Activated naive CD8-positive, alpha-beta T cell (primary cell): Measurements from ENCODE around the gene NAT9.

ENCODE experiments used
- H3K27ac Mint-ChIP-seq: one replicate; pipeline ENCODE4 v1.8.0; 2021; ENCODE audit warnings: mixed read lengths
- H3K27me3 Mint-ChIP-seq: one replicate; pipeline ENCODE4 v1.8.0; 2021; ENCODE audit warnings: mixed read lengths
- H3K36me3 Mint-ChIP-seq: one replicate; pipeline ENCODE4 v1.8.0; 2021; ENCODE audit warnings: mixed read lengths
- H3K4me1 Mint-ChIP-seq: one replicate; pipeline ENCODE4 v1.8.0; 2021; ENCODE audit warnings: low read depth, mixed read lengths
- H3K4me3 Mint-ChIP-seq: one replicate; pipeline ENCODE4 v1.8.0; 2021; ENCODE audit warnings: mild to moderate bottlenecking, mixed read lengths
- H3K9me3 Mint-ChIP-seq: one replicate; pipeline ENCODE4 v1.8.0; 2021; ENCODE audit warnings: low read depth, mixed read lengths

The NAT9 gene

DNA sequence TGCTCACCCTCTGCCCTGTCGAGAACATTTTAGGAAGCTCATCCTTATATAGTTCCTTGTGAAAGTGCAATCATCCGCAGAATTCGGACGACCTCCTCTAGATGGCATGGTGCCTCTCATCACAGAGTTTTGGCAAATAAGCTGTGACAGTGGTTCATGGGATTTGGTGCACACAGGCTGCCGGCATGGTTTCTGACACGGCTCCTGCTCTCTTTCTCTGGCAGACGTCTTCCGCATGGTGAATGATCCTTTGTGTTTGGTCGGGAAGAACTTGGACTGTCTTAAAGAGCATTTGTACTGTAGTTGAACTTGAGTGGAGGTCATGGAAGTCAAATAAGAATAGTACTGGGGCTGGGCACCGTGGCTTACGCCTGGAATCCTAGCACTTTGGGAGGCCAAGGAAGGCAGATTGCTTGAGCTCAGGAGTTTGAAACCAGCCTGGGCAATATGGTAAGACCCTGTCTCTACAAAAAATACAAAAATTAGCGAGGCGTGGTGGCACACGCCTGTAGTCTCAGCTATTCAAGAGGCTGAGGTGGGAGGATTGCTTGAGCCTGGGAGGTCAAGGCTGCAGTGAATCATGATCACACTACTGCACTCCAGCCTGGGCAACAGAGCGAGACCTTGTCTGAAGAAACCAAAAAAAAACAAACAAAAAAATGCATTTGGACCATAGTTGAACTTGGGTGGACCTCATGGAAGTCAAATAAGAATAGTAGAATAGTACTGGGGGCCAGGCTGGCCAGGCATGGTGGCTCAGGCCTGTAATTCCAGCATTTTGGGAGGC, 34.7 kb upstream of the NAT9 start:
- H3K27ac Mint-ChIP-seq: no peak overlapping the region
- no peaks in the 10 kb centered on the region for H3K9me3 Mint-ChIP-seq

DNA sequence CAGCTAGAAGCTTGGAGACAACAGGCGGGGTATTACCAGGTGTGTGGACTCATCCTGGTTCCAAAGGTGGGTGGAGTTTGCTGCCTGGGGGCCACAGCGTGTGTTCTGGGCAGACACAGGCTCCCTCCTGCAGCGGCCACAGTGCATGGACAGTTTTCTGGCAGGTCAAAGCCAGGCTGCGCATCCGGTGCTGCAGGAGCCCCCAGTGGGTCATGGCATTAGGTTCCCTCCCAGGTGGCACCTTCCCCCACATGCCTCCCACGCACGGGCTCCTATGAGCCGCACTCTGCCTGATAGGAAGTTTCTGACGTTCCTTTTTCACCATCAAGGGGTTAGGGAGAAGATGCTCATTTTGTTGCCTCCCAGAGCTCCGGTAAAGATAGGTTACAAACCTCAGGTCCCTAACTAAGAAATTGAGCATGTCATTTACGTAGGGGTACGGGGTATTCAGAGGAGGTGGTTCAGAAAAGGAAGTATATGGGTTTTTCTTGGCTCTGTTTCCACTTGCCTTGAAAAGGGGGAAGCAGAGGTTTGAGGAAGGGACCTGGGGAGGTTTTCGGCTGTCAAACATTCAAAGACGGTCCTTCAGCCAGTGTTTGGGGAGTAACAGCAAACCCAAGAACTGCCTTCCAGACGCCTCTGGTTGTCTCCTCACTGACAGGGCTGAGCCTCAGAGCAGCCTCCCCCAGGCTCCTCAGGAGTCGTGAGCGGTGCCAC, 32.7 kb upstream of the NAT9 start:
- no peaks in the 10 kb centered on the region for H3K27me3 Mint-ChIP-seq
- no peak overlapping the region for H3K4me3 Mint-ChIP-seq
- H3K27ac Mint-ChIP-seq: no peak overlapping the region
- H3K9me3 Mint-ChIP-seq: no peaks in the 10 kb centered on the region
- peaks cover 6% of the 10 kb centered on the region for H3K36me3 Mint-ChIP-seq
- H3K4me1 Mint-ChIP-seq: no peaks in the 10 kb centered on the region

More for the DNA sequence above, 34.7 kb upstream of the NAT9 start:
- peaks cover 6% of the 10 kb centered on the region for H3K36me3 Mint-ChIP-seq
- H3K27me3 Mint-ChIP-seq: no peaks in the 10 kb centered on the region
- no peak overlapping the region for H3K4me3 Mint-ChIP-seq
- H3K4me1 Mint-ChIP-seq: no peaks in the 10 kb centered on the region

DNA sequence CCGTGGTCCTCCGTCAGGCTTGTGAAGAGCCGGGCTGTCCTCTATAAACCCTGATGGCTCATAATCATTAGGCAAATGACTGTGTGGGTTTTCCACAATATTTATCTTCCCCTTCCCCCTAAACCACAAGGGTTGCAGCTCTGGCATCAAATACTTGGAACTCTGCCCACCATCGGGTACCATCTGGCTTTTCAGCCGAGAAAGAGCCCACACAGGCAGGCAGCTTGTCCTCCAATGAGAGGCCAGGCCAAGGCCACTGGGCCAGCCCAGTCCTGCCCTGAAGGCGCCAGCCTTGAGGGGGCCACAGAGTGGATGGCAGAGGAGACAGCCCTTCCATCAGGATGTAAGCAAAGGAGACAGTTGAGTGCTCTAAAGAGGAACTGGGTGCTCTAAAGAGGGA, 31.8 kb upstream of the NAT9 start:
- Mint-ChIP-seq H3K9me3 (no peaks in the 10 kb centered on the region), H3K4me1 (no peaks in the 10 kb centered on the region), H3K36me3 (peaks cover 7% of the 10 kb centered on the region), H3K4me3 (no peak overlapping the region), H3K27ac (no peak overlapping the region), H3K27me3 (no peaks in the 10 kb centered on the region)

DNA sequence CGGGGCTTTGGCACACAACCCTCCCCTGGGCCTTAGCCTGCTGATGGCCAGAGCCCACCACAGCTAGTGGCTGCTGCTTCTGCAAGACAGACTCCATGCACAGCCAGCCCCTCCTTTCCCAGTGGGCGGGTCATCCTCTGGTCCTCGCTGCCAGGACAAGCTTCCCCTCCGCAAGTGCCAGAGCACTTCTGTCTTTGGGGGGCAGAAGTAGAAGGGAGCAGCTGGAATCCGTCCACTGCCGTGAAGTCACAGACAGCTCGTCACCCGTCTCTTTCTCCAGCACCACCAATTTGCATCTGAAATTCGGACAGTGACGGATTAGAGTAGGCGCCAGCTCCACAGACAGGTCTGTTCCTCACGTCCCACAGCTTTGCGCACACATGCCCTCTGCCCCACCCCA, 31.3 kb upstream of the NAT9 start:
- Mint-ChIP-seq H3K4me3 (no peak overlapping the region), H3K4me1 (no peaks in the 10 kb centered on the region), H3K27me3 (no peaks in the 10 kb centered on the region), H3K36me3 (peaks cover 8% of the 10 kb centered on the region), H3K27ac (no peak overlapping the region), H3K9me3 (no peaks in the 10 kb centered on the region)

DNA sequence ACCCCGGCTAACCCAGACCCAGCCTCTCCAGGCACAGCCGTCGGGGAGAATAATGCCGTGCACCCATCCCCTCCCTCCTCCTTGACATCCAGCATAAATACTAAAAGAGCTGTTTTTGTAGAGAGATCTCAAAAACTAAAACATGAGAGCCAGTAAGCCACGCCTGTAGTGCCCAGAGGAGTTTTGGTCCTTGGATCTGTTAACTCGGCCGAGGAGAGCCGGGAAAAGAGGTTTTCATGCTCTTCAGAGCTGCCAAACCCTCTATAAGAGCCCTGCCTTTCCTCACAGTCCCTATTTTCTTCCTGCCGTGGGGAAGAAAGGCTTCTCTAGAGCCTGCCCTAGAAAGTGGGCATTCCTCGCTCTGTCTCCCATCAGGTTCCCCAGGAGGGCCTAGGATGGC, 30.2 kb upstream of the NAT9 start:
- H3K4me1 Mint-ChIP-seq: no peaks in the 10 kb centered on the region

DNA sequence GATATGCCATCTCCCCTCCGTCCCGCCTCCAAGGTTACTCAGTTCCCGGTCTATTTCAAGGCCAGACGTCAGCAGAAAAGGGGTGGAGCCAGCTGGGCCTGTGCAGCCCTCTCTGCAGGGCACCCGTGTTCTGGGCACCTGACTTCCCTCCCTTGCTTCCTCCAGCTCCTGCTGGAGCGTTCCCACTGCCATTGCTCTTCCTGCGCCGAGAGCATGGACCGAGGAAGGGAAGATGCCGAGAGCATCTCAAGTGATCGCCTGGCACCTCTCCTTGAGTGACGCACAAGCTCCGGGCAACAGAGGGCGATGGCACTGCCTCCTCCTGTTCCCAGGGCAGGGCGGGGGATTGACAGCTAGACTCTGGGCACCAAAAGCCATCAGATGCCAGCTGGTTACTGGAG, 29.4 kb upstream of the NAT9 start:
- Mint-ChIP-seq H3K4me1 (no peaks in the 10 kb centered on the region), H3K27me3 (no peaks in the 10 kb centered on the region), H3K4me3 (no peak overlapping the region), H3K9me3 (no peaks in the 10 kb centered on the region), H3K27ac (no peak overlapping the region), H3K36me3 (peaks cover 7% of the 10 kb centered on the region)

More for the DNA sequence above, 30.2 kb upstream of the NAT9 start:
- Mint-ChIP-seq H3K27me3 (no peaks in the 10 kb centered on the region), H3K4me3 (no peak overlapping the region), H3K9me3 (no peaks in the 10 kb centered on the region), H3K27ac (no peak overlapping the region), H3K36me3 (peaks cover 10% of the 10 kb centered on the region)

DNA sequence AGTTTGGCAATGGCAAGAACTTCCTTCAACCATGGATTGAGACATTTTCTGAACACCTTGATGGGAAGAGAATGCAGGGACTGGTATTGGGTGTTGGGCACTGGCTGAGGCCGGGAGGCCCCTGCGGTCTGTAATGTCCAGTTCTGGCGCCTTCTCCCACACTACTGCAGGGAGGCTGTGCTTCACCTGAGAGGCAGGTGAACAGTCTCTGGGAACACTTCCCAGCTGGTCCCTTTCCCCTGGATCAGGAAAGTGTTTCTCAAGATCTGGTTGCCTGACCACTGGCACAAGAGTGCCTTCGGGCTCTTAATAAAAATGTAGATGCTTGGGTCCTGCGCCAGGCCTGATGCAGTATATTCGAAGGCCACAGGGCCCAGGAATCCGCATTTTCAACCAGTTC, 28.5 kb upstream of the NAT9 start:
- H3K9me3 Mint-ChIP-seq: no peaks in the 10 kb centered on the region
- H3K27ac Mint-ChIP-seq: no peak overlapping the region
- no peaks in the 10 kb centered on the region for H3K27me3 Mint-ChIP-seq
- peaks cover 9% of the 10 kb centered on the region for H3K36me3 Mint-ChIP-seq
- no peaks in the 10 kb centered on the region for H3K4me1 Mint-ChIP-seq
- H3K4me3 Mint-ChIP-seq: no peak overlapping the region

DNA sequence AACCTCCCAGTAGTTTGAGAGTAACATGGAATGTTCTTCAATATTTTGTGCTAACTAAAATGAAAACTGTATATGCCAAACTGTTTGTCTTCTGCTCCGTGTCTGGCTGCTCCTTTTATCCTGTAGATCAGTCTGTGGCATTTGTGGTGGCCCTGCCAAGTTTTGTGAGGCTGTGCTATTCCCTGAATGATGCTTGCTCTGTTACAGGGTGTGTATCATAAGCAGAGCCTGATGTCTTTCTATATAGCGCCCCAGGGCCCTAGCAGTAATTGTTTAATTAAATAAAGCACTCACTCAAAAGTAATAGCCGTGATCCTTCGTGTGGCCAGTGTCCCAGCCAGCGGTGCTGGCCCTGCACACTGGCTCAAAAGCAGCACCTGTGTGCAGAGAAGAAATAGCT, 27.8 kb upstream of the NAT9 start:
- H3K27me3 Mint-ChIP-seq: no peaks in the 10 kb centered on the region
- no peaks in the 10 kb centered on the region for H3K9me3 Mint-ChIP-seq
- H3K4me3 Mint-ChIP-seq: no peak overlapping the region
- H3K36me3 Mint-ChIP-seq: peaks cover 11% of the 10 kb centered on the region
- no peak overlapping the region for H3K27ac Mint-ChIP-seq
- H3K4me1 Mint-ChIP-seq: no peaks in the 10 kb centered on the region

DNA sequence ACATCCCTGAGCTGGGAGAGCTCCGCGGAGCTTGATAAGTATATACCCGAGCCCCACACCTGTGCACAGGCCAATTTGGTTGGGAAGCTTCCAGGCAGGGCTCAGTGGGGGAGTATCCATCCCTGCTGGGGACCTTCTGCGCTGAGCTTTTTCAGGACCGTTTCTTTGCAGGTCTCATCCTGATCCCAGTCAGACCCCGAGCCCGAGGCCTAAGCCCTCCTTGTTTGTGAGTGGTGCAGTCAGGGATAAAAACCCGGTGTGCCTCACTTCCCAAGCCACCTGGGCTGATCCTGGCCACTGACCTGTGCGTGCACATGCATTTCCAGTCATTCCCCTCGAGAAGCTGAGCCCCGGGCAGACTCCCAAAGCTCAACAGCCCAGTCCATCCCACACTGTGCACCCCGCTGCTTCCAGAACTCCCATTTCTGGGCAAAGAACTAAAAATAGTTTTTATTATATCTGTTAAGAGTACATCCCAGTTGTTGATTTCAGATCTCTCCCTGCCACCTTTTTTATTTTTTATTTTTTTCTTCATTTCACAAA, 27.3 kb upstream of the NAT9 start:
- Mint-ChIP-seq H3K4me1 (no peaks in the 10 kb centered on the region), H3K9me3 (no peaks in the 10 kb centered on the region), H3K27ac (no peak overlapping the region), H3K36me3 (peaks cover 11% of the 10 kb centered on the region), H3K27me3 (no peaks in the 10 kb centered on the region), H3K4me3 (no peak overlapping the region)

DNA sequence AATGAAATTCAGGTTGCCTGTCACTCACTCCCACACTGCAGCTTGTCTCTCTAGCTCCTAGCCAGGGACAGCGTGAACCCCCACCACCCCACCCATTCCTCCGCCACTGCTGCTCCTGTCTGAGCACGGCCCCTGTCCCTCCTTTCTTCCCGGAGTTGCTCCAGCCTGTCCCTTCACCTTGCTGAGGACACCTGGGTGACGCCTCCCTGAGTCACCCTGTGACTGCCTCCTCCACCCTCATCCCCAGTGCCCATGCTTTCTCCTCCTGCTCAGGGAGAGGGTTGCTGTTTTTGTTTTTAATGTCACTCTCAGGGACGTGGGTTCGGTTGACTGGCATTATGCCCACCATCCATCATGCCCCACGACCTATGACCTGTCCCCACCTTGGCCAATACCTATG, 25.8 kb upstream of the NAT9 start:
- no peaks in the 10 kb centered on the region for H3K27me3 Mint-ChIP-seq
- no peaks in the 10 kb centered on the region for H3K4me1 Mint-ChIP-seq
- no peak overlapping the region for H3K27ac Mint-ChIP-seq
- H3K4me3 Mint-ChIP-seq: no peak overlapping the region
- no peaks in the 10 kb centered on the region for H3K9me3 Mint-ChIP-seq
- H3K36me3 Mint-ChIP-seq: peaks cover 11% of the 10 kb centered on the region

DNA sequence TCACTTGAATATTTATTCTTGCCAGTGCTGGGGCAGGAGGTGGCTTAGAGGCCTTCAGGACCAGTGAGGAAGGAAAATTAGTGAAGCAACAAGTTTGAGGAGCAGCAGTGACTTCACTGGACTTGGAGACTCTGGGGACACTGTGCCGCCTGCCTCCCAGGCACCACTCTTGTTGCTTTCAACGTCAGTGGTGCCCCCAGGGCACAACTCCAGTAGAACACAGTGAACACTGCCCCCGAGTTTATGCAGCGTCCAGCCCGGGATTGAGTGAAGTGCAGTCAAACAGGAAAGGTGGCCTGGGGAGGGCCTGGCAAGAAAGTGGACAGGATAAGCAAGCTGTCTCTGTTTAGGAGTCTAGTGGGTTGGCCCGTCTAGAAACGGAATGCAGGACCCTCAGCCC, 24.4 kb upstream of the NAT9 start:
- Mint-ChIP-seq H3K36me3 (peaks cover 15% of the 10 kb centered on the region), H3K9me3 (no peaks in the 10 kb centered on the region), H3K27ac (no peak overlapping the region), H3K4me3 (no peak overlapping the region), H3K27me3 (no peaks in the 10 kb centered on the region), H3K4me1 (no peaks in the 10 kb centered on the region)

DNA sequence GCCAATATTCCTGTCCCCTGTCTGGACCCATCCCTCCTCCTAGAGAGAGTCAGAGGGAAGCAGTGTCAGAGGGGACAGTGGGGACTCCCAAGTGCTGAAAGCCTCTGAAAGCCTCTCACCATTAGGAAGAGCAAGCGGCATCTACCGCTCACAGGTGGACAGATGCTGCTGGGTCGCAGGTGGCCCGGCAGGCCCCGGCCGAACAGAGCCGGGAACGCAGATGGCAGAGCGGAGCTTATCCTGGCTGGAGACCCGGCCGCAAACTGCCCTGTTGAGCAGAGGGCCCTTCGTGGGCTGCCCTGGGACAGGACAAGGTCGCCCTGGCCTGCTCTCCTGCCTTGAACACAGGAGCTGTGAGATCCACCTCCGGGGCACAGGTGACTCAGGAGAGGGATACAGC, 23.0 kb upstream of the NAT9 start:
- no peaks in the 10 kb centered on the region for H3K27me3 Mint-ChIP-seq
- no peak overlapping the region for H3K27ac Mint-ChIP-seq
- H3K9me3 Mint-ChIP-seq: no peaks in the 10 kb centered on the region
- no peak overlapping the region for H3K4me3 Mint-ChIP-seq
- H3K4me1 Mint-ChIP-seq: no peaks in the 10 kb centered on the region
- peaks cover 17% of the 10 kb centered on the region for H3K36me3 Mint-ChIP-seq

DNA sequence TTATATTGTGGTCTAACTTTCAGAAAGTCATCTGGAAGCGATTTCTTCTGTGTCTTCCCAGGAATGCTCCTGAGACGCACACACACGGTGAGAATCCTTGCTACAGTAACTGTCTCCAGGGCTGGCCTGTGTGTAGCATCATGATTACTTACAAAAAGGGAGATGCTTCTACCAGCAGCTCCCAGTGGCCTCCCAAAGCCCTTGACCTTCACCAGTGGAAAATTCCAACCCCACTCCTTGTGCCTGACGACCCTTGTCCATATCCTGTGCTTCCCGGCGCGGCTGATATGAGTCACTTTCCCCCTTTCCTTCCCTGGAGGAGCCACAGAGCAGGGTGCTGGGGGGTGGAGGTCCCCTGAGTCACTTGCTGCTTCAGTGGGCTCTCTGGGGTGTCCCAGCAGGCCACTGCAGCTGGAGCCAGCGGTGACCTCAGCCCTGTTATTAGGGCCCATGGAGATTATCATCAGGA, 22.1 kb upstream of the NAT9 start:
- Mint-ChIP-seq H3K36me3 (peaks cover 17% of the 10 kb centered on the region), H3K4me3 (no peak overlapping the region)

DNA sequence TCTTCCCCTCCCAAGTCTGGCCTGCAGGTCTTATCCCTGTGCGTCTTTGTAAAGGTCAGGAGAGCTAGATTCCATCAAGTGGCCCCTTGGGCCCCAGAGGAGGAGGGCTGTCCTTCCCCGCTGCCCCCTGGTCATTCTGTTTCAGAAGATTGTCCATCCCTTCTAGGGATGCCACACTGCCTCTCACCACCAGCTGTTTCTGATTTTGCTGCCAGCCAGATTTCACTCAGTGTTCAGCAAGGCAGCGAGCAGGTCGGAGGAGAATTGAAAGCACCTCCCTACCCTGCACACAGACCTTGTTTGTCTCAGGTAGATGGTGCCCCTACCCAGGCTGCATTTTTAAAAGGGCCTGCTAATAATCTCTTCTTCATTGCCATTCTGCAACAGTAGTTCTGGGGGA, 21.7 kb upstream of the NAT9 start:
- no peak overlapping the region for H3K27ac Mint-ChIP-seq
- no peak overlapping the region for H3K4me3 Mint-ChIP-seq
- no peaks in the 10 kb centered on the region for H3K9me3 Mint-ChIP-seq
- no peaks in the 10 kb centered on the region for H3K4me1 Mint-ChIP-seq
- peaks cover 15% of the 10 kb centered on the region for H3K36me3 Mint-ChIP-seq
- no peaks in the 10 kb centered on the region for H3K27me3 Mint-ChIP-seq

More for the DNA sequence above, 22.1 kb upstream of the NAT9 start:
- H3K4me1 Mint-ChIP-seq: no peaks in the 10 kb centered on the region
- H3K27me3 Mint-ChIP-seq: no peaks in the 10 kb centered on the region
- H3K9me3 Mint-ChIP-seq: no peaks in the 10 kb centered on the region
- H3K27ac Mint-ChIP-seq: no peak overlapping the region

DNA sequence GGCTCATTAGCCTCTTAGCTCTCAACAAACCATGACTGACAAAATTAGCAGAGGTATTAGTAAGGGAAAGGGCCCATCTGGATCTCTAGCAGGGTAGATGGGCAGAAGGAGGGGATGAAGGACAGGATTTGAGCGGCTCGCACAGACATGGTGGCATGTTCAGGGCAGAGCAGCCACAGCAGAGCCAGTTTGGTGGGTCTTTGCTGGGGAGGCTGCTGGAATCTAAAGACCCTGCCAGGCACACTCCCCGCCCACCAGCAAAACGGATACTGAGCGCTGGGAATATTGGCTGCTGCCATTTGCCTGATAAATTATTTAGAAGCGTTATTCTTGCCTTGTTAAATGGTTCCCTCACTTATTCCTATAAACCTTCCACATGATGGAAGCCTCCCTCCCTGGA, 20.7 kb upstream of the NAT9 start:
- no peaks in the 10 kb centered on the region for H3K27me3 Mint-ChIP-seq
- H3K4me1 Mint-ChIP-seq: no peaks in the 10 kb centered on the region
- H3K27ac Mint-ChIP-seq: no peak overlapping the region
- no peak overlapping the region for H3K4me3 Mint-ChIP-seq
- H3K9me3 Mint-ChIP-seq: no peaks in the 10 kb centered on the region
- peaks cover 13% of the 10 kb centered on the region for H3K36me3 Mint-ChIP-seq
